ENCODE measurements around the gene CNNM3.
"Not testable (repeated sequence)": the region's sequence is repeated elsewhere in the genome, so short reads cannot be mapped to it uniquely, and the experiment has no call there.

The CNNM3 gene

GRCh38 chr2:96775160-96775559 is 40.9 kb upstream of the CNNM3 start:
- H3K9me3 ChIP-seq (ENCODE audit: control insufficient read depth in 2 of 2, low read length in 2 of 2): no peaks in the 10 kb centered on the region
- H3K9ac ChIP-seq (ENCODE audit: low read depth in 1 of 2, low read length in 2 of 2): no peak overlapping the region
- H3K27ac ChIP-seq (ENCODE audit: low read depth in 2 of 2, low read length in 2 of 2): no peak overlapping the region
- H3K27me3 ChIP-seq (ENCODE audit: control insufficient read depth in 2 of 2, insufficient read depth in 2 of 2, low read length in 2 of 2): no peaks in the 10 kb centered on the region
- H3K4me3 ChIP-seq (ENCODE audit: low read length in 2 of 2): no peak overlapping the region
- H3K36me3 ChIP-seq (ENCODE audit: control insufficient read depth in 2 of 2, insufficient read depth in 2 of 2, low read length in 2 of 2): peaks cover 0 to 8% of the 10 kb centered on the region in 2 donors
- H3K4me1 ChIP-seq (ENCODE audit: control insufficient read depth in 2 of 2, insufficient read depth in 2 of 2, low read length in 2 of 2): peaks cover 31 to 42% of the 10 kb centered on the region in 2 donors

- Histone ChIP-seq H3K4me1 (ENCODE audit: control insufficient read depth in 2 of 2, insufficient read depth in 2 of 2, low read length in 2 of 2) (peaks cover 26 to 35% of the 10 kb centered on the region in 2 donors), H3K27me3 (ENCODE audit: control insufficient read depth in 2 of 2, insufficient read depth in 2 of 2, low read length in 2 of 2) (no peaks in the 10 kb centered on the region), H3K9me3 (ENCODE audit: control insufficient read depth in 2 of 2, low read length in 2 of 2) (no peaks in the 10 kb centered on the region), H3K36me3 (ENCODE audit: control insufficient read depth in 2 of 2, insufficient read depth in 2 of 2, low read length in 2 of 2) (peaks cover 0 to 6% of the 10 kb centered on the region in 2 donors), H3K27ac (ENCODE audit: low read depth in 2 of 2, low read length in 2 of 2) (no peak overlapping the region), H3K4me3 (ENCODE audit: low read length in 2 of 2) (no peak overlapping the region), H3K9ac (ENCODE audit: low read depth in 1 of 2, low read length in 2 of 2) (no peak overlapping the region)
These were observed 32.7 kb upstream of the CNNM3 start for GRCh38 chr2:96783388-96783787.

- Histone ChIP-seq H3K36me3 (ENCODE audit: control insufficient read depth in 2 of 2, insufficient read depth in 2 of 2, low read length in 2 of 2) (peaks cover 0 to 6% of the 10 kb centered on the region in 2 donors), H3K9ac (ENCODE audit: low read depth in 1 of 2, low read length in 2 of 2) (peak overlapping the region; percentile 23 to 48), H3K4me3 (ENCODE audit: low read length in 2 of 2) (no peak overlapping the region), H3K27ac (ENCODE audit: low read depth in 2 of 2, low read length in 2 of 2) (peak overlapping the region; percentile 95 to 98), H3K4me1 (ENCODE audit: control insufficient read depth in 2 of 2, insufficient read depth in 2 of 2, low read length in 2 of 2) (peaks cover 34 to 45% of the 10 kb centered on the region in 2 donors), H3K27me3 (ENCODE audit: control insufficient read depth in 2 of 2, insufficient read depth in 2 of 2, low read length in 2 of 2) (no peaks in the 10 kb centered on the region), H3K9me3 (ENCODE audit: control insufficient read depth in 2 of 2, low read length in 2 of 2) (no peaks in the 10 kb centered on the region)
These were observed 28.7 kb upstream of the CNNM3 start for GRCh38 chr2:96787411-96787810.

- Histone ChIP-seq H3K9me3 (ENCODE audit: control insufficient read depth in 2 of 2, low read length in 2 of 2) (no peaks in the 10 kb centered on the region), H3K9ac (ENCODE audit: low read depth in 1 of 2, low read length in 2 of 2) (peak overlapping the region; percentile 49 to 77), H3K27me3 (ENCODE audit: control insufficient read depth in 2 of 2, insufficient read depth in 2 of 2, low read length in 2 of 2) (no peaks in the 10 kb centered on the region), H3K27ac (ENCODE audit: low read depth in 2 of 2, low read length in 2 of 2) (peak overlapping the region; percentile 95 to 98), H3K4me3 (ENCODE audit: low read length in 2 of 2) (peak overlapping the region; percentile 17 to 50), H3K36me3 (ENCODE audit: control insufficient read depth in 2 of 2, insufficient read depth in 2 of 2, low read length in 2 of 2) (no peaks in the 10 kb centered on the region), H3K4me1 (ENCODE audit: control insufficient read depth in 2 of 2, insufficient read depth in 2 of 2, low read length in 2 of 2) (peaks cover 30 to 45% of the 10 kb centered on the region in 2 donors)
These were observed 27.4 kb upstream of the CNNM3 start for GRCh38 chr2:96788442-96789244.

GRCh38 chr2:96789245-96789617 is 26.8 kb upstream of the CNNM3 start:
- H3K27me3 ChIP-seq (ENCODE audit: control insufficient read depth in 2 of 2, insufficient read depth in 2 of 2, low read length in 2 of 2): no peaks in the 10 kb centered on the region
- no peaks in the 10 kb centered on the region for H3K9me3 ChIP-seq (ENCODE audit: control insufficient read depth in 2 of 2, low read length in 2 of 2)
- H3K9ac ChIP-seq (ENCODE audit: low read depth in 1 of 2, low read length in 2 of 2): peak overlapping the region; percentile 3 to 71
- H3K4me1 ChIP-seq (ENCODE audit: control insufficient read depth in 2 of 2, insufficient read depth in 2 of 2, low read length in 2 of 2): peaks cover 30 to 43% of the 10 kb centered on the region in 2 donors
- peak overlapping the region; percentile 8 to 21 for H3K4me3 ChIP-seq (ENCODE audit: low read length in 2 of 2)
- peak overlapping the region; percentile 95 to 98 for H3K27ac ChIP-seq (ENCODE audit: low read depth in 2 of 2, low read length in 2 of 2)
- H3K36me3 ChIP-seq (ENCODE audit: control insufficient read depth in 2 of 2, insufficient read depth in 2 of 2, low read length in 2 of 2): no peaks in the 10 kb centered on the region

- Histone ChIP-seq H3K9ac (ENCODE audit: low read depth in 1 of 2, low read length in 2 of 2) (no peak overlapping the region), H3K9me3 (ENCODE audit: control insufficient read depth in 2 of 2, low read length in 2 of 2) (no peaks in the 10 kb centered on the region), H3K4me1 (ENCODE audit: control insufficient read depth in 2 of 2, insufficient read depth in 2 of 2, low read length in 2 of 2) (peaks cover 10 to 13% of the 10 kb centered on the region in 2 donors), H3K27me3 (ENCODE audit: control insufficient read depth in 2 of 2, insufficient read depth in 2 of 2, low read length in 2 of 2) (no peaks in the 10 kb centered on the region), H3K36me3 (ENCODE audit: control insufficient read depth in 2 of 2, insufficient read depth in 2 of 2, low read length in 2 of 2) (peaks cover 8% of the 10 kb centered on the region in 2 donors), H3K4me3 (ENCODE audit: low read length in 2 of 2) (no peak overlapping the region), H3K27ac (ENCODE audit: low read depth in 2 of 2, low read length in 2 of 2) (no peak overlapping the region)
These were observed 23.0 kb upstream of the CNNM3 start for GRCh38 chr2:96792772-96793749.

- Histone ChIP-seq H3K27me3 (ENCODE audit: control insufficient read depth in 2 of 2, insufficient read depth in 2 of 2, low read length in 2 of 2) (no peaks in the 10 kb centered on the region), H3K4me3 (ENCODE audit: low read length in 2 of 2) (no peak overlapping the region), H3K36me3 (ENCODE audit: control insufficient read depth in 2 of 2, insufficient read depth in 2 of 2, low read length in 2 of 2) (peaks cover 26 to 27% of the 10 kb centered on the region in 2 donors), H3K27ac (ENCODE audit: low read depth in 2 of 2, low read length in 2 of 2) (no peak overlapping the region), H3K9me3 (ENCODE audit: control insufficient read depth in 2 of 2, low read length in 2 of 2) (no peaks in the 10 kb centered on the region), H3K4me1 (ENCODE audit: control insufficient read depth in 2 of 2, insufficient read depth in 2 of 2, low read length in 2 of 2) (no peaks in the 10 kb centered on the region), H3K9ac (ENCODE audit: low read depth in 1 of 2, low read length in 2 of 2) (no peak overlapping the region)
These were observed 21.0 kb upstream of the CNNM3 start for GRCh38 chr2:96795076-96795475.

DNA sequence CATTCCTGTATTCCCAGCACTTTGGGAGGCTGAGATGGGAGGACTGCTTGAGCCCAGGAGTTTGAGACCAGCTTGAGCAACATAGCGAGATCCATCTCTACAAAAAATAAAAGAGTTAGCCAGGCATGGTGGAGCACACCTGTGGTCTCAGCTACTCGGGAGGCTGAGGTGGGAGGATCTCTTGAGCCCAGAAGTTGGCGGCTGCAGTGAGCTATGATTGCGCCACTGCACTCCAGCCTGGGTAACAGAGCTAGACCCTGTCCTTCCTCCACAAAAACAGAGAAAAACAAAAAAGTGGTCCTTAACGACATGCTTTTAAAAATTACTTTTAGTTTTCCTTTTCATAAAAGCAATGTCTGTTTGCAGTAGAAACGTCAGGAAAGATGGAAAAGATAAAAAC is 19.6 kb upstream of the CNNM3 start:
- H3K27ac ChIP-seq (ENCODE audit: low read depth in 2 of 2, low read length in 2 of 2); H3K4me3 ChIP-seq (ENCODE audit: low read length in 2 of 2); H3K4me1 ChIP-seq (ENCODE audit: control insufficient read depth in 2 of 2, insufficient read depth in 2 of 2, low read length in 2 of 2); H3K9ac ChIP-seq (ENCODE audit: low read depth in 1 of 2, low read length in 2 of 2); H3K27me3 ChIP-seq (ENCODE audit: control insufficient read depth in 2 of 2, insufficient read depth in 2 of 2, low read length in 2 of 2); H3K9me3 ChIP-seq (ENCODE audit: control insufficient read depth in 2 of 2, low read length in 2 of 2): not testable (repeated sequence)
- H3K36me3 ChIP-seq (ENCODE audit: control insufficient read depth in 2 of 2, insufficient read depth in 2 of 2, low read length in 2 of 2): peaks cover 30 to 36% of the 10 kb centered on the region in 2 donors

GRCh38 chr2:96797066-96797625 is 18.9 kb upstream of the CNNM3 start:
- peaks cover 36 to 43% of the 10 kb centered on the region in 2 donors for H3K36me3 ChIP-seq (ENCODE audit: control insufficient read depth in 2 of 2, insufficient read depth in 2 of 2, low read length in 2 of 2)
- H3K9ac ChIP-seq (ENCODE audit: low read depth in 1 of 2, low read length in 2 of 2): no peak overlapping the region
- H3K4me3 ChIP-seq (ENCODE audit: low read length in 2 of 2): no peak overlapping the region
- no peaks in the 10 kb centered on the region for H3K9me3 ChIP-seq (ENCODE audit: control insufficient read depth in 2 of 2, low read length in 2 of 2)
- H3K4me1 ChIP-seq (ENCODE audit: control insufficient read depth in 2 of 2, insufficient read depth in 2 of 2, low read length in 2 of 2): peaks cover 0 to 4% of the 10 kb centered on the region in 2 donors
- no peak overlapping the region for H3K27ac ChIP-seq (ENCODE audit: low read depth in 2 of 2, low read length in 2 of 2)
- no peaks in the 10 kb centered on the region for H3K27me3 ChIP-seq (ENCODE audit: control insufficient read depth in 2 of 2, insufficient read depth in 2 of 2, low read length in 2 of 2)
